IPS DF 19.7 (cell line): ENCODE measurements around the gene GPR171.
"Not testable (repeated sequence)": the region's sequence is repeated elsewhere in the genome, so short reads cannot be mapped to it uniquely, and the experiment has no call there.

Experiments used
- DNase-seq: peaks from one replicate; pipeline ENCODE4 v3.0.0-alpha.2; 2013; ENCODE audit warnings: low read depth, low spot score

Gene GPR171

DNA sequence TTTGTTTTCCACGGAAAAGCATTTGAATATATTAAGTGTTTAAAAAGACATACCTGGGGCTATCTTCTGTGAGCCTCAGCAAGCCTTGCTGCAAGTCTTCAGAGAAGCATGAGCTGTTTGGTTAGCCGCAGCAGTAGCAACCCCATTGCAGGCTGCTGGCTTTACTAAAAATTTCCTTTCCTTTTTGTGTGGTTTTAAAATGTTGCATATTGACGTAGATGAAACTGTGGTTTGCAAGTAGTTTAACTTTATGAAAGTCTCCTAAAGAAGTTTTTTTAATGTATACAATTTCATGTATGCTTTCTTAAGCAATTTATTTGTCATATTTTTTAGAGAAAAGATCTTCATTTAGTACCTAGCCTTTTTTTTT lies at the start of gene GPR171:
Gene GPR171, minus strand, starts transcription at position 166 of the 370 bp plus-strand sequence. CDS start 3,830 bp downstream, outside the sequence.
- DNase-seq = no peak

GRCh38 chr3:151248772-151249337 lies 45.8 kb upstream of the GPR171 start:
- no peak for DNase-seq

DNA sequence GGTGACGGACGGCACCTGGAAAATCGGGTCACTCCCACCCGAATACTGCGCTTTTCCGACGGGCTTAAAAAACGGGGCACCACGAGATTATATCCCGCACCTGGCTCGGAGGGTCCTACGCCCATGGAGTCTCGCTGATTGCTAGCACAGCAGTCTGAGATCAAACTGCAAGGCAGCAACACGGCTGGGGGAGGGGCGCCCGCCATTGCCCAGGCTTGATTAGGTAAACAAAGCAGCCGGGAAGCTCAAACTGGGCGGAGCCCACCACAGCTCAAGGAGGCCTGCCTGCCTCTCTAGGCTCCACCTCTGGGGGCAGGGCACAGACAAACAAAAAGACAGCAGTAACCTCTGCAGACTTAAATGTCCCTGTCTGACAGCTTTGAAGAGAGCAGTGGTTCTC lies 39.0 kb upstream of the GPR171 start:
- not testable (repeated sequence) for DNase-seq

DNA sequence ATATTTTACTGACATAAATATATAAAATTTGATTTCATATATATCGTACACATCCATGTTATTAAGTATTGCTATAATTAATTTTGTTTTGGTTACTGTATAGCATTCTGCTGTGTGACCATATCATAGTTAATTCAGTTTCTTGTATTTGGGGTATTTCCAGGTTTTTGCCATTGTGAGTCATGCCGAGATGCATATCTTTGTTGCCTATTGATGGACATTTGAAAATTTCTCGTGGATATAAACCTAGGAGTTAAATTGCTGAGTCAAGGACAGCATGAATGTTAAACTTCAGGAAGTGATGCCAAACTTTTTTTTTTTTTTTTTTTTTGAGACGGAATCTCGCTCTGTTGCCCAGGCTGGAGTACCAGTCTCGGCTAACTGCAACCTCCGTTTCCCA lies 33.7 kb upstream of the GPR171 start:
- DNase-seq = no peak

DNA sequence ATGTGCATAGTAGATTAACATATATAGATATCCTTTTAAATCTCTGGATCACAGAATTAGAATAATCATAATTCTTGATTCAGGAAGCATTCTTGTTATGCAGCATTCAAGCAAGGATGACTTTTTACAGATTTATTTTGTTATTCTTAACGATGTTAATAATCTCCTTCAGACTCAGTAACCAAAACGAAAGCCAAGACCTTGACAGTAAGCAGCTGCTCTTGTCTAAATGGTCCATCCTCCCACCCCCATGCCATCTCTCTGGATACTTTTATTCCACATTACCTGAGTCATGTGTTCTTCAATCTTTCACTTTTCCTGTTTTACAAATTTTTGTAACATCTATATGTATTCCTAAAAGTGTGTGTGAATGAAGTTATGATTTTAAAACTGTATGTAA lies 33.3 kb upstream of the GPR171 start:
- no peak for DNase-seq

GRCh38 chr3:151234825-151235224 lies 31.8 kb upstream of the GPR171 start:
- DNase-seq = no peak

DNA sequence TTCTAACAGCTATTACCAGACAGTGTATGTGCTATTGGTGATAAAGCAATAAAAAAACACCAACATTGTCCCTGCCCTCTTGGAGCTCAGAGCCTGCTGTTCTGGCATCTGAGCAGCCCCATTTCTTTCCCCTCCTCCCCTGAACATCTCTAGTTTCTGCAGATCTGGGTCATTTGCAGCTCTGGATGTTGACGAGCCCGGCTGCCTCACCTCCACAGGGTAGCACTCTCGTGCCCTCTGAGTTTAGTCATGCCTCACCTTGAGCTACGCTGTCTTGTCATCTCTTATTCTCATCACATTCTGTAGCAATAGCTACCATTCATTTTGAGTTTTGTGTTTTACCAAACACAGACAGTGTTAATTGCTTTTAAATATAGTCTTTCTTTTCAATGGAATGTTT lies 30.0 kb upstream of the GPR171 start:
- no peak for DNase-seq

GRCh38 chr3:151232403-151232802 lies 29.4 kb upstream of the GPR171 start:
- not testable (repeated sequence) for DNase-seq

- DNase-seq = no peak
Measured at GRCh38 chr3:151230646-151231045, 27.6 kb upstream of the GPR171 start.

- no peak for DNase-seq
Measured at GRCh38 chr3:151228666-151229040, 25.6 kb upstream of the GPR171 start.

GRCh38 chr3:151227807-151228665 lies 25.0 kb upstream of the GPR171 start:
- no peak for DNase-seq

GRCh38 chr3:151227266-151227806 lies 24.3 kb upstream of the GPR171 start:
- DNase-seq = no peak

DNA sequence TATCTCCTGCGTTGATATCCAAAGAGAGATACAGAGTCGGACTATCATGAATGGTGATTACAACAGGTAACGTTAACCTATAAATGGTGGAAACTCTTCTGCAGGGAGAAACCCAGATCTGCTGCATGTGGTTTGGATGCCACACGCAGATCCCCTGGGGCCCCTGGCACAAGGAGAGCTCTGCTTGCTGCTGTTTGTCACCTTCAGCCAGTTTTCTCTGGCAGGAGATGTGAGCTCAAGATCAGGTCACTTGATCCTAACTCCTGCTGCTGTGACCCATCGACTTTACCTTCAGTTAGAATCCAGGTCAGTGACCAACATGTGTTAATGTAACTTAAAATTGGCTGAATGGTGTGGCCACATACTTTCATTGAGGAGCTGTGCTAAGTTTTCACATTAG lies 23.8 kb upstream of the GPR171 start:
- DNase-seq = no peak

DNA sequence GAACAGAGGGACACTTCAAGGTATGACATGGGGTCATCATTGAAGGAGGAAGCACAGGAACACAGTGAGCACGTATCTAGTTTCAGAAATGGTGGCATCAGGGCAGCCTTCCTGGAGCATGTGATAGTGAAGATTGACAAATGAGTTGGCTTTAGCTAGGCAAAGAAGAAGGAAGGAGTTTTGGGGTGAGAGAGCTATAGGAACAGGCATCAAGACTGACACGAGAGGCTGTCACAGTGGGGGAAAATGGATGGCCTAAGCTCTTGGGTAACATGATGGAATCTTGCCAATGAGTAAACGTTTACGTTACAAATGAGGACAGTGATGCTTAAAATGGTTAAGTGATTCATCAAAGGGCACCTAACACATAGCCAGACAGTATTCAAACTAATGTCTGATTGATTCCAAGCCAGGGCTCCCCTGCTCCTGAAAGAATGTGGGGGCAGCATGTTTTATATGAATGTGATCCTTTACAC lies 23.1 kb upstream of the GPR171 start:
- no peak for DNase-seq

- no peak for DNase-seq
Measured at GRCh38 chr3:151225040-151225975, 22.3 kb upstream of the GPR171 start.

DNA sequence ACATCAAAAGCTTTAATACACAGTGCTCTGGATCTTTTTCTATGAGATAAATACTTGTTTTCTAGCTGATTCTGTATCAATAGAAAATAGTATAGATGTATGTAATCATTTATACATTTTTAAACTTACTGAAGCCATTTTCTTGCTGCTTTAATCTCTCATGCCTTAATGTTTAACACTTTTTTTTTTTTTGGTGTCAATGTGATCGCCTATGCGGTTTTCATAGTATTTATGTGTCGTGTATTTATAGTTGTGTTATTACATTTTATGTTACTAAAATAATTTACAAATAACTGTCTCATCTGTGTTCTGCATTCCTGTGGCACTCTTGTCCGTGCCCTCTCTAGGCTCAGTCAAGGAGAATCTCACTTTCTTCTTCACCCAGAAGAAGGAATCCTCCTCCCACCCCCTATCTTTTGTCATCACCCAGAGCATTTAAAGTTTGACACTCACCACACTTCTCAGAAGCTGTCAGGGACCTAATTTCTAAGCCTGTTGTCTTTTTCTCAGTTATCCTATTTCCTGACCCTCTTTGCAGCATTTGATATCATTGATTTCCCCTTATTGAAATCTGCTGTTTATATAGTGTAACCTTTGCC lies 21.4 kb upstream of the GPR171 start:
- no peak for DNase-seq

DNA sequence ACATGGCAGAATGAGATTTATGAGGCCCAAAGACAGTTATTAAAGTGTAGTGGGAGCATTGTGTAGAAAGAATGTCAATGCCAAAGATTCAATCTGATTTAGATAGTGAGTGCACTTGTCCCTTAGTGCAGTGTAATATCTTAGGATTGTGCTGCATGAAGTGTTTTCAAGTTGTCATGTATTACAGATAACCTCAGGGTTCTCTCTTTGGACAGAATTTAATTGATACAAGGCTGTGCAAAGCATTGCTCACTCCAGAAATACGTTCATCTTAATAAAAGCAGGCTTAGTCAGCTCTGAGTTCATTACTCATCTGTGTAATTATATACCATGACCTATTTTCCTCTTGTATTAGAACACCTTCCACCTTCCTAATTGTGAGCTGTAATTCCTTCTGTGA lies 16.0 kb upstream of the GPR171 start:
- DNase-seq = no peak

GRCh38 chr3:151218136-151218535 lies 15.1 kb upstream of the GPR171 start:
- DNase-seq = no peak

- no peak for DNase-seq
Measured at GRCh38 chr3:151216641-151217607, 13.9 kb upstream of the GPR171 start.

- no peak for DNase-seq
Measured at GRCh38 chr3:151214459-151214858, 11.4 kb upstream of the GPR171 start.
